Activated CD8-positive, alpha-beta memory T cell treated with anti-CD3 and anti-CD28 coated beads, Interleukin-2, amount 50 U/mL, for 1 hour (primary cell): ENCODE results near the gene GSTO2.
A peak's percentile ranks its signal among the peaks of the same experiment; 100 is the strongest.

ENCODE experiments used
- DNase-seq: peaks from one replicate; pipeline ENCODE4 v3.0.0-alpha.2; 2020; ENCODE audit errors: extremely low read depth

Gene GSTO2

DNA sequence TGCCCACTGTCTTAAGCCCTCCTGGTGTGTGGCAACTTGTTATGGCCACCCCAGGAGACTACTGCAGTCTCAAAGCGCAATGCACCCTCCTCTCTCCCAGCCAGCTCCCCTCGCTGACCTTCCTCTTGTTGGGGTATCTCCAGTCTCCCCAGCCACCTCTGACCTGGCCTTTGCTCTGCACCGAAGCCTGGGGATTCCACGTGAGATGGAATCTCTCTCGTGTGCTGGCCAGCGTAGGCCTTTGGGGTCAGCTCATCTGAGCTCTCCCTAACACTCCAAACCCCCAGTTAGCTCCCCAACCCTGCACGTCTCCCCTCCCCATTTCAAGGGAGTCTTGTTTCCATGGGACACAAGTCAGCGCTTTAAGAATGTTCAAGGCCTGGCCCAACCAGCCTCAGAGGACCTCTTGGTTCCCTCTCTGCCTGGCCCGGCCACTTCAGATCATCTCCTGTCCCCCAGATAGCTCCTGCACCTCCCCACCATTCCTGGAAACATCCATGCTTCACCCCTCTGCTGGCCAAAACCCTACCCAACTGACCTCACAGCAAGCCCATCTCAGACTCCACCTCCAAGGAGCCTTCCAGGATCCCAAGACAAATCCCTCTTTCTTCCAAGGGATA lies 58.1 kb downstream of the GSTO2 start:
- DNase-seq = no peak

DNA sequence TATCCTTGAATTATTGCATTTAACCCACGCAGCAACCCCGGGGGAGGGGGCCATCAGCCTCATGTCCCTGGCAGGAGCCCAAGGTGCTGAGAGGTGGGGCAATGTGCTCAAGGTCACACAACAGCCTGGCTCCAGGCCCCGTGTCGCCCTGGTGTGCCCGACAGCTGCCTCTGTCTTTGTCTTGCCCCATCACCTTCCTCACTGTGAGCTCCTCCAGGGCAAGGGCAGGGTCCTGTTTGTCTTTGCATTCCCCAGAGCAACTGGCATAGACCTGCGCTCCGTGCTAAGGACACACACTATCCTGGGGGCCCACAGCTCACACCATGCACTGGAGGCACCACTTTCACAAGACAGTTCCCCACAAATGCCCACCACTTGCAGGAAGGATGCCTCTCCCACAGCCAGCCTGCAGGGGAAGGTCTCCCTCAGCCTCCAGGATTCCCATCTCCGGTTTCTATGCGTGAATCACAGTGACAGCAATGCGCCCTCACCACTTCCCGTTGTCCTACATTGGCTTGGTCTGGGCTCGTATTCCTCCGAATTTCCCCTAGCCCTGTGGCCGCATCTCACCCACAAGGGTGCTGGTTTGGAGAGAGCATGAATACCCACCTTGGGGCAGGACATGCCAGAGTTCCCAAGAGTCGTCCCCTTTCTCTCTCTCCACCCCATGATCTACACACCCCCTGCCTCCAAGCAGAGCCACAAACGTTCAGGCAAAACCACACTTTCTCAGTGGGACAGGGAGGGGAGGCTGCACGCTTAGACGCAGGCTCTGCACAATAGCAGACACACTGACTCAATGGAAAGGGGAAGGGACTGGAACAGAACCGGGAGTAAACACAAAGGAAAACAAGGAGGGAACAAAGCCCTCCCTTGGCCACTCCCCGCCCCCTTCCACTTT lies 59.0 kb downstream of the GSTO2 start:
- no peak for DNase-seq

DNA sequence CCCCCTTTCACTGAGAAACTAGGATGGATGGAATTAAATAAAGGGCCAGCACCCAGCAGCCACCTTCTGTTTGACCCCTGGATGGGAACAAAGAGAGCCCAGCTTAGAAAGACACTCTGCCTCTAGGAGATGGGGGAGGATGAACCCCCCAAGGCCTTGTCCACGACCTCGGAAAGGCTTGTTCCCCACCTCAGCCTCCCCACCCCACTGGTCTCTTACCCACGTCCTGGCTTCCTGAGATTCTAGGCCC lies 59.6 kb downstream of the GSTO2 start:
- DNase-seq = no peak

DNA sequence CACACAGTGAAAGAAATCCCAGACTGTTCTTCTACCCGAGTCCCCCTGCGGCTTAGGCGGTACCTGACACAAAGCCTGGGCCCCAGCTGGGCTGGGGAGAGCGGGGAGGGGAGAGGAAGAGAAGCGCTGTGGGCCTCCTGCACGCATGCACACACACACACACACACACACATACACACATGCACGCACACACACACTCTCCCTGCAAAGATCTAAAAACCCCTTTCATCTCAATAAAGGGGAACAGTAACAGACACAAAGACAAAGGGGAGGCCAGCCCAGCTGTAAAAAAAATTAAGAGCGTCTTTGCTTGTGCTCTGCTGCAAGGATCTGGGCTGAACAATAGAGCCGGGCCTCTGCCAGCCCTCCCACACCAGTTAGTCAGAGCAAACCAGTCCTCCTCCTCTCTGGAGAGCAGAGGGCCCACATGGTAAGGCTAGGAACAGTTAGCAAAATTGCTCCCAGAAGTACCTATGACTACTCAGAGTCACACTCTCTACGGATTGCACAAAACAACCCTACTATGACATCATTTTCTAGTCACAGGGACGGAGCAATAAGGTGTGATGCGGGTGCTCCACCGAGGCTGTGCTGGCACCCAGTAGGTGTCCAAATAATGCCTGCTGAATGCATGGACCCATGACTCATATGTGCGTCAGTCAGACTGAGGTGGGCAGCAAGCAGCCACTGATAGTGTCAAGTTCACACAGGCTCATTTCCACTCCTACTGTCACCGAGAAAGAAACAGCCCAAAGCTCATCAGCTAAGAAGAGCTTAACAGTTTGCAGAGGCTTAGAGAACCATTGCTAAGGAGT lies 60.1 kb downstream of the GSTO2 start:
- peak; percentile 79 for DNase-seq

DNA sequence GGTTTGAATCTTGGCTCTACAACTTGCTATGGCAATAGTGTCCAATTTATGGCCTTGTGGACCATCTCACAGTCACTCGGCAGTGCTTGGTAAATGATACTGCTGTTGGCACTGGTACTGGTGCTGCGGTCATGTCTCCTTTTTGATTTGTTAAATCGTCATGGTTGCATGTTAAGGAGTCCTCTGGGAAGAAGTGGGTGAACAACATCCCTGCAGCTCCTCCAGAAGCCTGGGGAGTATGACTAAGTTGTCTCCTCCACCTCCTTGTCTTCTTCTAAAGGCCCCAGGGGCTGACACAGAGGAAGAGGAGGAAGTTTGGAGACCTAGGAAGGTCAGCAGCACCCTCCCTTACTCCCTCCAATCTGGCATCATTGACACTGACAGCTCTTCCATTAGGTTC lies 60.8 kb downstream of the GSTO2 start:
- DNase-seq = no peak

DNA sequence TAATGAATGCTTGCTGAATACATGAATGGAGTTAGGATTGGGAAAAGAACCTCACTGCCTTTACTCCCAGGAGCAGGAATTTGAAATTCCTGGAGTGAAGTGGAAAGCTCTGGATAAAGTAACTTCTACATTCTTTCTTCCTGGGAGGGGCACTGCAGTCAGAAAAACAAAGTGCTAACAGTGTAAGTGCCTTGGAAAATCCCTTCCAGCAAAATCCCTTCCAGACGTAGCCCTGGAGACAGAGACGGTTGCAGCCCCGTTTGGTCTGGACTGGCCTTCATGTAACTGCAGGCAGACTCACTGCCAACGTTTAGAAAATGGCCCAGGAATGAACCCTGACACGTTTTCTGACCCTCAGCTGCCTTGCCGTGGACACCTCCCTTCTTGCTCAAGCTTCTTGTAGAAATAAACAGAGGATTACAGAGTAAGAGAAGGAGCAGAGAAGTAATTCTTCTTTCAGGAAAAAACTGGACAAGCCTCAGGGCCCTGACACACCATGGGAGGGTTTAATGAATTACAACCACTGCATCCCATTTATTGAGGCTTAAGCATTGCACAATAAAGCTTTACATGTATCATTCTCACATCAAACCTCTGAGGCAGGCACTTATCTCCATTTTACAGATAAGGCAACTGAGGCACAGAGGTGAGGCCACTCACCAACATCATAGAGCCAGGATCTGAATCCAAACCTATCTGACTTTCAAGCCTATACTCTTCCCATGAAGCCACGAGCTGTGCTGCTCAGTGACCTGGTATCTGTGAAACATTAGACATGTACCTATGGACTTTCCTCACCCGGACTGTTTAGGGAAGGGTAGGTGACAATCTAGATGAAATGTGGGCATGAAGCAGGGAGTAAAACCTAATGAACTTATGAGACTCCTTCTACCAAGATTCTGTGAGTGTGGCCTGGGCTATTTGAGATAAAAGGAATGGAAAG lies 61.5 kb downstream of the GSTO2 start:
- DNase-seq = no peak

DNA sequence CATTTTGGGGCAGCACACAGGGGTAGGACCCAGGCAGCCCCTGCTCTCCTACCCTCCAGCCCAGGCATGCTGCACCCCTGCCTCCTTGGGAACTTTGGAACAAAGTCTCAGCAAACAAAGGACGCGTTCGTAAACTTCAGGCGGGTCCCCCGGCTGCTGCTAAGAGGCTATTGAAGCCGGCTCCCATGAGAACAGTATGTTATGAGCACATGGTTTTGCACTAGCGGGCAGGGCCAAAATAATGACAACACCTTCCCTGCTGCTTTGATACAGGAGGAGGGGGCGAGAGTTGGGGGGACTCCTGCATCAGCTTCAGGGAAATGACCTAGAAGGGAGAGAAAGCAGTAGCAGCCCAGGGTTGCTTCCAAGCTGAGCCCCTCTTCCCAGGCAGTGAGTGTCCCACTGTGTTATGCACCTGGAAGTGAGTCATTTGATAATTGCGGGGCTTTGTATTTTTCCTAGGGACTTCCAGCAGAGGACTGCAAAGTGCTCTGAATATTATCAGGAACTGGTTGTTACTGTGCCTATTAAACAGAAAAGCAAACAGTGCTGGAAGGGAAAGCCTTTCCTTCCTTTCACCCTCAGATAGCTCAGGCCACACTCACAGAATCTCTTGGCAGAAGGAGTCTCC lies 62.3 kb downstream of the GSTO2 start:
- DNase-seq = no peak

DNA sequence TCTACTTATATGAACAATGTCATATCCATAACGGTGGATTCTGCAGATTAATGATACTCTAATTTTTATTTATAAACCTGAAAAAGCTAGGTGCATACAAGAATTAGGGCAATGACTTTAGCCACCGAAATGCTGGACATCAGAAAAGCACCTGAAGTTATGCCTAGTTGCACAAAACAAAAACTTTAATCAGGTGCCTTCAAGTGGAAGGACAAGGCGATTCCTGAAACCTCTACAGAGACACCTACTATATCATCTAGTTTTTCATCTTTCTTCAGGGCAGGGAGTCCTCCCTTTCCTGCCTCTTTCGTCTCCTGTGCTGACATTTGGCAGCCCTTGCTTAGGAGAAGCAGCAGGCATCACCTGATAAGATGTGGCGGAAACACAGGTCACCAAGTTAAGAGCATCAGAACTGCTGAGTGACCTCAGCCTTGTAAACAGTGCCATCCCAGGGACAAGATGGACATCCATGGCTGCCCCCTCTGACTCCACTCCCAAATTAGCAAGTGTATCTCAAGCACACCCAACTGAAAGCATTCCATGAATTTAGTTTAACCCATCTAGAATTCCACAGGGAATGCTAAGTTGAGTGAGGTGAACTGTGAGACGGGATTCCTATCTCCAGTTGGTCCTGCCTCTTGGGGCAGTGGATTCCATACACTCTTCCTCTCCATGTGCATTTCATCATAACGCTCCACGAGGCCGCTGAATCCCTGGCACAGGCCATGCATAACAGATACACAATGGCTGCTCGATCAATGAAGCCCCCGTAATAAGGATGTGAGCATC lies 63.5 kb downstream of the GSTO2 start:
- DNase-seq = no peak

DNA sequence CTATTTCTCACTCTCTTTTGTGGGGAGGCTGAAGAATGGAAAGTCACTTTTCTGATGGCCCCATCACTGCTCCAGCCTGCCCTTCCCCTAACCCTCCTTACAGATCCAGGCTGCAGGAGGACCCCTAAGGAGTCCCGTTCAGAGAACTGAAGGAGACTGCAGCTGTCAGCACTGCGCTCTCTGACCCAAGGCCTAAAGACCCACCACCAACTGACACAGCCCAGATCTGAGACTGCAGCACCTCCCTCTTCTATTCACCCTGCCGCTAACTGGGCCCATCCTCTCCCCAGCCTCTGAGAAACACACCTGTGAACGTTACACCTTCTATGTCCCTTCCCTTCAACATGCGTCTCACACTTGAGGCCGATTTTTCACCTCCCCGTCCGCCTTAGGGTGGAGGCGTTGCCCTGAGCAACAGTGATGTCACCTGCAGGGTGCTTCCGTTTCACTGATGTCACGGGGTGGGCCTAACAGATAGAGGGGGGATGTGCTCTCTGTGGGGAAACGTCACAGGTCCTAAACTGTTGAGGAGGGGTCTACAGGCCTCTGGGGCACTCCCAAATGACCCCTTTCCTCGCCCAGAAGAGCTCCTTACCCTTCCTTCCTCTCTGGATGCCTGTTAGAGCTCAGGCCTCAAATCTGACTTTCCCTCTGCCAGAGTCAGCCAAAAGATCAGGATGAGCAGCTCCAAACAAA lies 64.2 kb downstream of the GSTO2 start:
- peak; percentile 83 for DNase-seq

DNA sequence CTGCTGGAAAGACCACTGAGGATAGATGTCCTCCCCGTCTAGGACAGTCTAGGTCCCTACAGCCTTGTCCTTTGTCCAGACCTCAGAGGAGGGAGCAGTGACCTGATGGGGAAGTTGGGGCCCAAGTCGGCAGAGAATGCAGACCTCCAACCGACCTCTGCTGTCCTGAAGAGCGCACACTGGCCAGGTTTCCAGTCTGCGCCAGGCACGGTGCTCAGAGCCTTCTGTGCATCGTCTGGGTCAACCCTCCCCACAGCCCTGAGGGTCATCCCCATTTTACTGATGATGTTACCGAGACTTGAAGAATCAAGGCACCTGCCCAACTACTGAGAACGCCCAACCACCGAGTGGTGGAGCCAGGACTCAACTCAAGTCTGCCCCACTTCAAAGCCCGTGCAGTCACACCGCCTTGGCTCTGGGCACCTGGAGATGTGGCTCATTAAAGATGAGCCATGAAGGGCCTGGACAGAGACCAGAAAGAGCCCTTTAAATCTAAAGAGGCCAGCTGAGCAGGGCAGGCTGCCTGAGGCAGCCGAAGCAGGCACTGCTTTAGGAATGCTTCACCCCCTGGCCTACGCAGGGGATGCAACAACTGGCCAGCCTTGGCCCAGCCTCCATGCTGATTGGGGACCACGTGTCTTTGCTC lies 64.9 kb downstream of the GSTO2 start:
- no peak for DNase-seq

DNA sequence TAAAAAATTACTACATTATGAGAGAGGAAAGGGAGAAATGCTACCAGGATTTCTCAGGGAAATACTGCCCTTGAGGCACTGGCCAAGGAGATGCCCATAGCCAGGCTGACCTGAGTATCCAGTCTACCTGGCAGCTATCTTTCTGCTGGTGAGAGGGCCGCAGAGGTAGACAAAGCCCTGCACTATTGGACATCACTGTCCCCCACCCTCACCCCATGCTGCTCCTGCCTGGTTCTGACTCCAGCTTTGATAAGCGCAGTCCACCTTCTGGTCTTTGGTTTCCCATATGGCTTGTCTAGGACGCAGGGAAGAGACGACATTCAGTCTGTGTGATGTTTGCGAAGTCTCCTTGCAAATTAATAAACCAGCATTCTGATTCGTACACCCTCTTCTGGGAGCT lies 65.6 kb downstream of the GSTO2 start:
- DNase-seq = no peak

DNA sequence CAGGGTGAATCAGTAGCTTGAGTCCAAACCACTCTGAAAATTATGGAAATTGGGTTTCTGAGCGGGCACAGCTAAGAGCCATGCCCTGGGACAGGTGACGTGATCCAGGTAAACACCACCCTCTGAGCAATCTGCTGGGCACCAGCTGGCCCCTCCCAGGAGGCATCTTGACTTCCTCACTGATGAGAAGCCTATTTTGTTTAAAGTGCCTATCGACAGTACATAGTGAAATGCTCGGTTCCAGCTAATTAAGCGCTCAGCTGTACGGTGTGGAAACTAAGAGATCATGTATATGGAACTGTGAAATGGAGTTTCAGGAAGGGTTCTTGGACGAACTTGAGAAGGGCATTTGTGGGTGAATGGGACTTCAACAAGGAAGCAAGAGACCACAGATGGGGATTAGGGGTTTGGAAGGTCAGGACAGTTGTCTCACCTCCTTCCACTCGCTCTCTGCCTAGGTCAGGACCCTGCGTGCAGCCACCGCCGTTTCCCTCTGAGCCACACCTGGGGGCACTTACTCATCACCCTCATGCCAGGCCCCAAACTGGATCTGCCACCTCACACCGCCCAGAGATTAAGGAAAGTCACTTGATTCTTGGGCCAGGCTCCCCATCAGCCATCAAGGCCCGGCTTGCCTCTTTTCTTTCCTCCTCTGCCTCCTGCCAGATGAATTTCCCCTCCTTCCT lies 66.1 kb downstream of the GSTO2 start:
- DNase-seq = no peak

DNA sequence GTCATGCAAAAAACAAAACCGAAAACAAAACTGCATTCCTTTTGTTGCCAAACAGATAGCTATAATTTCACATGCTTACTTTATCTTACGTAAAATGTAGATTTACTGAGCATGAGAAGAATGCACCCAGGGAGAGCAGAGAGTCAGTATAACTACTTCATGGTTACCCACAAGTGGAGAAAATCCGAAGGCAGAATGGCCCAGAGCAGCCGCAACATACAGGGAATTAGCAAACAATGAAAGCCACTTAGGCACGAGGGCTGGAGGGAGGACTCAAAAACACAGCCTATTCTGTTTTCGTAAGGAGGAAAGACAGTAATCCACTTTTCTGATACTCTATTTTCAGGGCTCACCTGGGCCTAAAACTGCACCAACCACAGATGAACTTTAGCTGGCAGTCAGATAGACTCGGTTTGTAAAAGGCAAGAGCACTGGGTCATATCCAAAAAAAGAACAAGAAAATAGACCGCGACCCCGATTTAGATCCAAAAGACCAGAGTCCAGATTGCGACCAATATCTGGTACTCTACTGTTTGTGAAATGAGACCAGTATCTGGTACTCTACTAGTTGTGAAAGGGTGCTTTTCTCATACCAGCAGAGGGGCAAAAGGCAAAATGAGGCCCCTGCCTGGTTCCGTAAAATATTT lies 68.0 kb downstream of the GSTO2 start:
- no peak for DNase-seq

DNA sequence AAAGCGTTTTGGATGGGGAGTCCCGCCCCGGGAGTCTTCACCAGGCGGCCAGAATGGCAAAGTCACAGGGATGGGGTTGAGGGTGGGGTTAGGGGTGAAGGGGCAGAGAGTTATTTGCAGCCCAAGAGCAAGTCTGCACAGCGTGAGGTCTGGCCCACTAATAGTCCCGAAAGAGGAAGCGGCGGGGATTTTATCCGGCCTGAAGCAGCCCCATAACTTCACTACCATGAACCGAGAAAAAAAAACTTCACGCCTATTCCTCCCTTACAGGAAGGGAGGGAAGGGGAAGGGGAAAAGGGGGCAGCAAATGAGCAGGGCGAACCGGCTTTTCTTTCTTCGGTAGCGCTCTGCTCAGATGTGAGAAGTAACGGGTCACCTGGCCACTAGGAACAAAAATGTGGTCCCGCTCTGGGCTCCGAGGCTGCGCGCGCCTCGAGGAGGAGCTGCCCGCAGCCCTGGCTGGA lies 68.6 kb downstream of the GSTO2 start:
- no peak for DNase-seq

DNA sequence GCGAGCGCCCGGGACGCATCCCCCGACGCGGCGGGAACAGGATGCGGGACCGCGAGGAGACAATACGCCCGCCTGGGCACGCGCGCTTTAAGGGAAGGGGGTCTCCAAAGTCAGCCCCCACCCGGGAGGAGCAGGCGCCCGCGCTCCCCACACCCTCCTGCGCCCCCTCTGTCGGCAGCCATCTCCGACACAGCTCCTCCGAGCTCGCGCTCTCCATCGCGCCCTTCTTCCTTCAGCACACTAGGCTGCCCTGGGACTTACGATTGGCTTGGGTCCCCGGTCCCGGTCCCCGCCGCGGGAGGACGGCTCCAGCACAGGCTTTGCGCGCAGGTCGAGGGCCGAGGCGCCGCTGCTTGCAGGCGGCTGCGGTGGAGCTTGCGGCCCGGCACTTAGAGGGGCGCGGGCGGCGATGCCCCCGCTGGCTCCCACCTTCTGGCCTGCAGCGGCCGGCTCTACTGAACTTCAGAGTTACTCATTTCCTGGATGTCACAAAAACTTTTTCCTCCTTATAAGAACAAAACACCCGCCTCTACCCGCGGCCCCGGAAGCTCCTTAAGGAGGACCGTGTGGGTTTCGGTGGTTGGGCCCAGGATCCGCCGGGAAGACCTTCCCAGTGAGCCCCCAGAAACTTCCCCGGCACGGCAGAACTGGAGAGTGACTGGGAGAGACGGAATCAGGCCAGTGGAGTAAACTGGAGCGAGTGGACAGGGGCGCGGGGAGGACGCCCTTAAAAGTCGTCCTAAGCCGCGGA lies 69.2 kb downstream of the GSTO2 start, which contains the start of gene ITPRIP:
Gene ITPRIP, minus strand, starts transcription at position 481 of the 751 bp plus-strand sequence. CDS start 22,414 bp downstream, outside the sequence.
- DNase-seq = peak; percentile 47

DNA sequence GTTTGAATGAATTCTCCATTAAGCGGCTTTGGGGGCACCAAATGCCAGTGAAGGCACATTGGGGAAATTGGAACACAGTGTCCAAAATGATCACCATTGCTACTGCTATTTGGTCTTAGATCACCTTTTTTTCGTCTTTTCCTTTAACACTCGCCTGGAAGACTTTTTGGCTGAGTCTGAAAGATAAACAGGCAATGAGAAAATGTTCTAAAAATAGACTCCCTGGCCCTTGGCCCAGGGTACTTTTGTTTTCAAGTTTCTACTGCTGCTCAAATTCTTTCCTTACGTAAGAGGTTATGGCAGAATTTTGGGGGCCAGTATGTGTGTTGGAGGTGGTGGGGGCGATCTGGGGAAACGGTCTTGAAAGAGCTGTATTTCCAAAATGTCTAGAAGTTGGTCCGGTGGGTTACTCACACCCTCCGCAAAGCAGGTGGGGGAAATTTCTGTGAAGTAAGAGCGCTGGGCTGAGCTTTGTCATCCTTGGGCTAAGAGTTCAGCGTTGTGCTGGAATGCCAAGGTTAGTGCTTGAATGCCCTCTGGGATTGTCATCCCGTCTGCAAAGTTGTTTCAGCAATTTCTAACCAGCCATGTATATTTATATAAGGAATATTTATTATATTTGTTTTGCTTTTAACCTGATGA lies 70.6 kb downstream of the GSTO2 start:
- DNase-seq = no peak

DNA sequence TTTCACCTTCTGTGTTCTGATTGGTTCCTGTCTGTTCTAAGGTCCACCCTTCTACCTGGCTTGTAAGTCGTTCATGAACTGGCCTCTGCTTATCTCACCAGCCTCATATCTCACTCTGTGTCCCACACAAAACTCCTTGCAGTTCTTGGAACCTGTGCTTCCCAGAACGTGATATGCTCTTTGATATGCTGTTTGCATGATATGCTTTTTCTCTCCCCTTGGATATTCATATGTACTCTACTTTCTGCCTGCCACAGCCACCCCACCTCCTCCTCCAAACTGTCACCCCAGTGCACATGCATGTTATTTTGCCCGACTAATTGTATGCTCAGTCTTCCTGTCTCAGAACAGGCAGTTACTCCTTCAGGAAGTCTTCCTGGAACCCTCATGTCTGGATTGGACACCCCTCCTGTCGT lies 71.1 kb downstream of the GSTO2 start:
- DNase-seq = no peak
